ENCODE results near the gene PTGIS. TPM values are rescaled to one million over a fixed set of nuclear protein-coding genes. Genes with fewer than 3 reads are reported as not detected.

Gene PTGIS
- total RNA-seq, 4 donors from 2014 or later = 17.0 to 39.2 (median 32.4) TPM

DNA sequence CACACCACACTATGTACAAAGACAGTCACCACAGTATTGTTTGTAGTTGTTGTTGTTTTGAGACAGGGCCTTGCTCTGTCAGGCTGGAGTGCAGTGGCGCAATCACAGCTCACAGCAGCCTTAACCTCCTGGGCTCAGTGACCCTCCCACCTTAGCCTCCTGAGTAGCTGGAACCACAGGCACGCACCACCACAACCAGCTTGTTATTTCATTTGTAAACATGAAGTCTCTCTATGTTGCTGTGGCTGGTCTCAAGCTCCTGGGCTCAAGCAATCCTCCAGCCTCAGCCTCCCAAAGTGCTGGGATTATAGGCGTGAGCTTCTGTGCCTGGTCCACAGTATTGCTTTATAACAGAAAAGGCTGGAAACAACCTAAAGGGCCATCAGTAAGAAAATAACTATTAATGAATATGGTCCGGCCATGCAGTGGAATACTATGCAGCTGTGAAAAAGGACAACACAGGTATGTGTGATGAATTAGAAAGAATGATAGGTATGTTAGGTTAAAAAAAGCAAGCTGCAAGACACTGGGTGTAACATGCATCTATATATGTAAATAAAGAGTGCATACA lies 30.0 kb upstream of the PTGIS start:
- TF ChIP-seq, protein P1, sequence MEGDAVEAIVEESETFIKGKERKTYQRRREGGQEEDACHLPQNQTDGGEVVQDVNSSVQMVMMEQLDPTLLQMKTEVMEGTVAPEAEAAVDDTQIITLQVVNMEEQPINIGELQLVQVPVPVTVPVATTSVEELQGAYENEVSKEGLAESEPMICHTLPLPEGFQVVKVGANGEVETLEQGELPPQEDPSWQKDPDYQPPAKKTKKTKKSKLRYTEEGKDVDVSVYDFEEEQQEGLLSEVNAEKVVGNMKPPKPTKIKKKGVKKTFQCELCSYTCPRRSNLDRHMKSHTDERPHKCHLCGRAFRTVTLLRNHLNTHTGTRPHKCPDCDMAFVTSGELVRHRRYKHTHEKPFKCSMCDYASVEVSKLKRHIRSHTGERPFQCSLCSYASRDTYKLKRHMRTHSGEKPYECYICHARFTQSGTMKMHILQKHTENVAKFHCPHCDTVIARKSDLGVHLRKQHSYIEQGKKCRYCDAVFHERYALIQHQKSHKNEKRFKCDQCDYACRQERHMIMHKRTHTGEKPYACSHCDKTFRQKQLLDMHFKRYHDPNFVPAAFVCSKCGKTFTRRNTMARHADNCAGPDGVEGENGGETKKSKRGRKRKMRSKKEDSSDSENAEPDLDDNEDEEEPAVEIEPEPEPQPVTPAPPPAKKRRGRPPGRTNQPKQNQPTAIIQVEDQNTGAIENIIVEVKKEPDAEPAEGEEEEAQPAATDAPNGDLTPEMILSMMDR (IDR thresholded peaks at IDR 0.05; ENCODE audit: low read depth) = no peak

DNA sequence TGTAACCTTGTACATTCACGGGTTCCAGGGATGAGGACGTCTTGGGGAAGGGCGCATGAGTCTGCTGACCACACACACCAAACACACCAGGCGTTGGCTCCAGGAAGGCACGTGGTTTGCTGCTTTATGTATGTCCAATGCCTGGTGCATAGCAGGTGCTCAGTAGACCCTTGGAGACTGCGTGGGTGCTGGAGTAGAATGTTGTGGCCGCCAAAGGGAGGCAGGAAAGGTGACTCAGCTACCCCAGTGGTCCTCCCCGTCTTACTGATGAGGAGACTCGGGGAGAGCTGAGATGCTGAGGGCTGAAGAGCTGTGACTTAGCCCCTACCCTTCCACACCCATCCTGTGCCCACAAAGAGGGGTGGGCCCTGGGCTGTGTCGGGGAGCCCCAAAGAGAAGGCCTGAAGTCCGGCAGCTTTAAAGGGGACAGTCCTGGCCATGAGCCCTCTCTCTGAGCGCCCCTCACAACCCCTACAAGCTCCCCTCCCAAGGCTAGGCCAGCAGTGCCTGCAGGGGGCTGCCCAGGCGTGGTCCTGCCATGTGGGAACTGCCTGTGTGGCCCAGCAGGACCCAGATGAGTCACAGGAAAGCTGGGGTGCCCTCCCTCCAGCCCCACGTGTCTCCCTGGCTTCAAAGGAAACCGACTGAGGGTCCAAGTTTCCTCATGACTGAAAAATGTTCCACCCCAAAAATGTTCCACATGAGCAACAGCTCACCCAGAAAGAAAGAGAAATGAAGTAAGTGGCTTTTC lies 28.0 kb upstream of the PTGIS start:
- TF ChIP-seq, protein P1 (IDR thresholded peaks at IDR 0.05; ENCODE audit: low read depth) = no peak

DNA sequence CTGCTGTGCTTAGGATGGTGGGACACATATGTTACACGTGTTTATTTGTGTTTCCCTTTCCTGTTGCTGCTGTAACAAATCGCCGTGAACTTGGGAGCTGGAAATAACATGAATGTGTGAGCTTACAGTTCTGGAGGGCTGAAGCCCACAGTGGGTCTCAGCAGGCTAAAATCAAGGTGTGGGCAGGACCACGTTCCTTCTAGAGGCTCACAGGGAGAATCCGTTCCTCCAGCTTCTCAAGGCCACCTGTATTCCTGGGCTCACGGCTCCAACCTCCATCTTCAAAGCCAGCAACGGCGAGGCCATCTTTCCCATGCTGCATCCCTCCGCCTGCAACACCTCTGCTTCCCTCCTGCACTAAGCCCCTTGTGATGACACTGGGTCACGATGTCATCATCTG lies 27.4 kb upstream of the PTGIS start:
- TF ChIP-seq, protein P1 (IDR thresholded peaks at IDR 0.05; ENCODE audit: low read depth) = no peak

DNA sequence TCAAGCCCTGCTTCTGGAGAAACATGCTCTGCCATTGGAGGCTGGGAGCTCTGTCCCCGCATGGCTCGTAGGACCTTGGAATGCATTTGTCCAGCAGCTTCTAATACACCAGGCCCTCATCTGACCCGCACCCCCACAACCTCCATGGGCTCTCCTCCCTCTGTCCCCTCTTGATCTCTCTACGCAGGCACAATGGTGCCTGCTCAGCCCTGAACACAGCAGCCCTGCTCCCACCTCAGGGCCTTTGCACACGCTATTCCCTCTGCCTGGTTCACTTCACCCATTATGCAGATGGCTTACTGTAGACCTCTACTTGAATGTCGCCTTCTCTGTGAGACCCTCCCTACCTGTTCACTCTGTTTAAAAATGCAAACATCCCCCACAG lies 27.0 kb upstream of the PTGIS start:
- TF ChIP-seq, protein P1 (IDR thresholded peaks at IDR 0.05; ENCODE audit: low read depth) = no peak

DNA sequence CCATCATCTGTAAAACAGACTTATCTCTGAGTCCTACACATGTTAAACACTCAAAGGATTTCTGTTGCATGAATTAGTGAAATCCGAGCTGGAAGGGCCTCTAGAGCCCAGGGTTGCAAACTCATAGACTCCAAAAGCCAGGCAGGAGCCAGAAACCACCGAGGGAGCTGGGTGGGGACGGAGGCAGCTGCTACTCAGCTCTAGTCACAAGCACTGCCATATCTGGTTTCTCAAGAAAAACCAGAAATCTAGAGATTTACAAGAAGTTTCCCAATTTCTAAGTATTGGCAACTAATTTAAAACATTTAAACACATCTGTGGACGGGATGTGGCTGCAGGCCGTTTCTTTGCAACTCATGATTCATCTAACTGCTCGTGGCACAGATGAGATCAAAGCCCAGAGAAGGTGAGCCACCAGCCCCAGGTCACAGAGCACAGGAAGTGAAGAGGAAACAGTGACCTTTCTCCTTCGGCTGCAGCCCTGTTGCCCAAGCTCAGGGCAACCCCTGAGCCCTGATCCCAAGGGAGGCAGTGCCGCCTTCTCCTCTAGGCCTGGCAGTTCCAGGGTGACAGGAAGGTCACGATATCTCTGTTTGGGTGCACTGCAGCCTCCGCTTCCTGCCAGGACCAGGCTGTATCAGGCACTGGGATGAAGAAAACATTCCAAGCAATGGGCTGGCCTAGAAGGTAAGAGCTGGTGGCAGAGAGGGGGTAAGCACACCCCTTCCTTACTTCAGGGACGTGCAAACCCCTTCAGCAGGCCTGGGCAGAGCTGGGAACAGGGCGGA lies 26.4 kb upstream of the PTGIS start:
- TF ChIP-seq, protein P1 (IDR thresholded peaks at IDR 0.05; ENCODE audit: low read depth) = no peak

DNA sequence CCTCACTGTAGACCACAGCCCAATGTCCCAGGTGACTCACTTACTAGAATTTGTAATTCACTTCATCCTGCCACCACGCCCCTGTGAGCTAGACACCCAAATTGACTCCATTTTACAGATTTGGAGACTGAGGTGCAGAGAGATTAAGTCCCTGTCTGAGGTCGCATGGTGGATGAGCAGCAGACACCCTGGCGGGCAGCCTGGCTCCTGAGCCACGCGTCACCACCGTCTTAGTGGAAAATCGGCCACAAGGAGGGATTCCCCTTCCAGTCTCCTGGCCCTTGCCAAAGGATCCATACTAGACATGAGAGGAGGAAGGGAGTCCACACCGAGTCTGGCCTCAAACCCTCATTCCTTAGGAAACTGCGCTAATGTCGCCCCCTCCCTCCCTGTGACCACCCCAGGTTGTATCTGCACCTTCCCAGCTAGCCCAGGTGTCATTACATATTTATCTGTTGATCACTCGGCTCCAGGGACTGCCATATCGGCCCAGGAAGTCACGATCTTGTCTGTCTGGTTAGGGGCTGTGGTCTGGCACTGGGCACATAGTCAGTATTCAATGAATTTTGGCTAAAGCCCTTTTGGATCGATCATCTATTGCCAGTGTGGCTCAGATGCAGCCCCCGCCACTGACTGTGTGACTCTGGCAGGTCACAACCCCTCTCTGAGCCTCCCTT lies 25.7 kb upstream of the PTGIS start:
- TF ChIP-seq, protein P1 (IDR thresholded peaks at IDR 0.05; ENCODE audit: low read depth) = no peak

Data from subcutaneous adipose tissue (tissue), 4 donors.